Cardiac muscle cell (in vitro differentiated cells and primary cell): Measurements from ENCODE around the gene CANX. TPM values are rescaled to one million over a fixed set of nuclear protein-coding genes. Genes with fewer than 3 reads are reported as not detected.
"Not testable (repeated sequence)": the region's sequence is repeated elsewhere in the genome, so short reads cannot be mapped to it uniquely, and the experiment has no call there.

Experiments
- DNase-seq, 2 donors: peaks; one replicate each; pipeline versions ENCODE4 v3.0.0 to v3.0.0-alpha.2; 2010 to 2017; ENCODE audit warnings: low read depth in 1 of 2, low spot score in 1 of 2
- H3K27ac ChIP-seq: fragments of 200-600 bp; sonication (generic); 2 replicates; pipeline ENCODE4 v1.5.1; 2016
- H3K27me3 ChIP-seq: fragments of 200-600 bp; sonication (generic); 2 replicates; pipeline ENCODE4 v1.6.0; 2016; ENCODE audit warnings: control low read depth
- H3K36me3 ChIP-seq: fragments of 200-600 bp; sonication (generic); 2 replicates; pipeline ENCODE4 v1.5.1; 2016; ENCODE audit warnings: control low read depth
- H3K4me1 ChIP-seq: fragments of 200-600 bp; sonication (generic); 2 replicates; pipeline ENCODE4 v1.8.1; 2017; ENCODE audit warnings: low read depth, mild to moderate bottlenecking, mixed run types
- H3K4me3 ChIP-seq: fragments of 200-600 bp; sonication (generic); 2 replicates; pipeline ENCODE4 v1.5.1; 2016; ENCODE audit warnings: mild to moderate bottlenecking
- H3K9me3 ChIP-seq: fragments of 200-600 bp; sonication (generic); 2 replicates; pipeline ENCODE4 v1.5.1; 2017; ENCODE audit warnings: low read depth, mild to moderate bottlenecking, control low read depth
- polyA plus RNA-seq: library from polyadenylated mRNA; unstranded; fragments of >200 nt; fragmentation: Nextera tagmentation; extraction: Ambion mirVana; gene quantifications from 2 replicates; pipeline ENCODE4 v1.2.1, GENCODE V29; 2016
- total RNA-seq: library from RNA; depleted of rRNA; stranded (reverse); fragments of >200 nt; gene quantifications from 2 replicates; pipeline ENCODE4 v1.2.3, GENCODE V29; 2016
- TF ChIP-seq, protein P1 (sequence below): IDR thresholded peaks from 2 replicates; pipeline ENCODE4 v1.5.1; 2012; ENCODE audit warnings: low read depth, mild to moderate bottlenecking, low read length

The CANX gene
- total and polyA plus RNA-seq, 2 experiments from 2014 or later = 319 to 358 TPM

DNA sequence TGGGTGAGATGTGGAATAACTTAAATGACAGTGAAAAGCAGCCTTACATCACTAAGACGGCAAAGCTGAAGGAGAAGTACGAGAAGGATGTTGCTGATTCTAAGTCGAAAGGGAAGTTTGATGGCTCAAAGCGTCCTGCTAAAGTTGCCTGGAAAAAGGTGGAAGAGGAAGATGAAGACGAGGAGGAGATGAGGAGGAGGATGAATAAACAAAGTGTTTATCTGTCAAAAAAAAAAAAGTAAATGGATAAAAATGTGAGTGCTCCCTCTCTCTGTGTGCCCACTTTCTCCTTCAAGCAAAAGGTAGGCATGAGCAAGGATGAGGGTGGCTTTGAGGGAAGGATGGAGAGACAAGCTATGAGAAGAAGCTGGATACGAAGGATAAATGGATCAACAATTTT, 4.2 kb upstream of the CANX start:
- no peaks in the 10 kb centered on the region for H3K27me3 ChIP-seq
- H3K36me3 ChIP-seq = no peaks in the 10 kb centered on the region
- DNase-seq = no peak
- no peak overlapping the region for H3K27ac ChIP-seq
- no peaks in the 10 kb centered on the region for H3K9me3 ChIP-seq
- H3K4me1 ChIP-seq = no peaks in the 10 kb centered on the region
- TF ChIP-seq, protein P1, sequence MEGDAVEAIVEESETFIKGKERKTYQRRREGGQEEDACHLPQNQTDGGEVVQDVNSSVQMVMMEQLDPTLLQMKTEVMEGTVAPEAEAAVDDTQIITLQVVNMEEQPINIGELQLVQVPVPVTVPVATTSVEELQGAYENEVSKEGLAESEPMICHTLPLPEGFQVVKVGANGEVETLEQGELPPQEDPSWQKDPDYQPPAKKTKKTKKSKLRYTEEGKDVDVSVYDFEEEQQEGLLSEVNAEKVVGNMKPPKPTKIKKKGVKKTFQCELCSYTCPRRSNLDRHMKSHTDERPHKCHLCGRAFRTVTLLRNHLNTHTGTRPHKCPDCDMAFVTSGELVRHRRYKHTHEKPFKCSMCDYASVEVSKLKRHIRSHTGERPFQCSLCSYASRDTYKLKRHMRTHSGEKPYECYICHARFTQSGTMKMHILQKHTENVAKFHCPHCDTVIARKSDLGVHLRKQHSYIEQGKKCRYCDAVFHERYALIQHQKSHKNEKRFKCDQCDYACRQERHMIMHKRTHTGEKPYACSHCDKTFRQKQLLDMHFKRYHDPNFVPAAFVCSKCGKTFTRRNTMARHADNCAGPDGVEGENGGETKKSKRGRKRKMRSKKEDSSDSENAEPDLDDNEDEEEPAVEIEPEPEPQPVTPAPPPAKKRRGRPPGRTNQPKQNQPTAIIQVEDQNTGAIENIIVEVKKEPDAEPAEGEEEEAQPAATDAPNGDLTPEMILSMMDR = no peak
- no peak overlapping the region for H3K4me3 ChIP-seq

DNA sequence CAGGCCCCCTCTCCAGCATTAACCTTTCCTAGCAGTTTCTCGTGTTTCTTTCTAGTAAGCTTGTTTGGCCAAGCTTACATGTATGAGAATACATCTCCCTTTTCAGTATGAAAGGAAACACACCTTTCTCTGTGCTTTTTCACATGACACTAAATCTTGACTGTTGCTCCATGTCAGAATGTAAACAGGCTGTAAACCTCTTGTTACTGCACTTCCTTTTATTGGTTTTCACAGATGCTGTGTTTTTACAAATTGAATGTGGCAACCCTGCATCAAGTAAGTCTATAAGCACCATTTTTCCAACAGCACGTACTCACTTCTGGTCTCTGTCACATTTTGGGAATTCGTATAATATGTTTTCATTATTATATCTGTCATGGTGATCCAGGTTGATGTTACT, 2.2 kb upstream of the CANX start:
- peaks cover 2% of the 10 kb centered on the region for H3K36me3 ChIP-seq
- TF ChIP-seq, protein P1 = no peak
- no peaks in the 10 kb centered on the region for H3K9me3 ChIP-seq
- H3K4me3 ChIP-seq = no peak overlapping the region
- H3K27ac ChIP-seq = peak overlapping the region; percentile 1
- DNase-seq = no peak
- H3K27me3 ChIP-seq = no peaks in the 10 kb centered on the region
- H3K4me1 ChIP-seq = peaks cover 9% of the 10 kb centered on the region

DNA sequence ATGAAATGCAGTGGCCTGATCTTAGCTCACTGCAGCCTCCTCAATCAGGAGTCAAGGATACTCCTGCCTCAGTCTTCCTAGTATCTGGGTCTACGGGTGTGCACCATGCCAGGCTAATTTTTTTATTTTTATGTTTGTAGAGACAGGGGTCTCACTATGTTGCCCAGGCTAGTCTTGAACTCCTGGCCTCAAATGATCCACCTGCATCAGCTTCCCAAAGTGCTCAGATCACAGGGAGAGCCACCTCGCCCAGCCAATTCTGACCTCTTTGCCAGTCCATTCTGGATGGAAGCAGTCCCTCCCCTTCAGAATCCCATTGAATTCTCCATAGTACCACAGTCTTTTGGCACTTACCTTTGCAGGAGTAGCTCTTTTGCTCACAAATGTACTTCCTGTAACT, 1.7 kb upstream of the CANX start:
- TF ChIP-seq, protein P1 = no peak
- peaks cover 2% of the 10 kb centered on the region for H3K36me3 ChIP-seq
- no peak overlapping the region for H3K4me3 ChIP-seq
- H3K27me3 ChIP-seq = no peaks in the 10 kb centered on the region
- peak overlapping the region; percentile 97 for H3K27ac ChIP-seq
- no peak for DNase-seq
- no peaks in the 10 kb centered on the region for H3K9me3 ChIP-seq
- H3K4me1 ChIP-seq = peaks cover 9% of the 10 kb centered on the region

DNA sequence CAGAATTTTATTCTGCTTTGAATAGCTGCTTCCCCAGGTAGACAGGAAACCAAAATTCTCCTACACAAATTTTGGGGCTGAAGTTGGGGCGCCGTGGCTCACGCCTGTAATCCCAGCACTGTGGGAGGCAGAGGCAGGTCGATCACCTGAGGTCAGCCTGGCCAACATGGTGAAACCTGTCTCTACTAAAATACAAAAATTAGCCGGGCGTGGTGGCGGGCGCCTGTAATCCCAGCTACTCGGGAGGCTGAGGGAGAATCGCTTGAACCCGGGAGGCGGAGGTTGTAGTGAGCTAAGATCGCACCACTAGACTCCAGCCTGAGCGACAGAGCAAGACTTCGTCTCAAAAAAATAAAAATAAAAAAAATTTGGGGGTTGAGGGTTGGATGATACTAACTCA, 1.2 kb upstream of the CANX start:
- H3K27me3 ChIP-seq, H3K4me1 ChIP-seq, DNase-seq, H3K9me3 ChIP-seq, H3K36me3 ChIP-seq: not testable (repeated sequence)
- Histone ChIP-seq H3K27ac (peak overlapping the region; percentile 97), H3K4me3 (peak overlapping the region; percentile 52)

DNA sequence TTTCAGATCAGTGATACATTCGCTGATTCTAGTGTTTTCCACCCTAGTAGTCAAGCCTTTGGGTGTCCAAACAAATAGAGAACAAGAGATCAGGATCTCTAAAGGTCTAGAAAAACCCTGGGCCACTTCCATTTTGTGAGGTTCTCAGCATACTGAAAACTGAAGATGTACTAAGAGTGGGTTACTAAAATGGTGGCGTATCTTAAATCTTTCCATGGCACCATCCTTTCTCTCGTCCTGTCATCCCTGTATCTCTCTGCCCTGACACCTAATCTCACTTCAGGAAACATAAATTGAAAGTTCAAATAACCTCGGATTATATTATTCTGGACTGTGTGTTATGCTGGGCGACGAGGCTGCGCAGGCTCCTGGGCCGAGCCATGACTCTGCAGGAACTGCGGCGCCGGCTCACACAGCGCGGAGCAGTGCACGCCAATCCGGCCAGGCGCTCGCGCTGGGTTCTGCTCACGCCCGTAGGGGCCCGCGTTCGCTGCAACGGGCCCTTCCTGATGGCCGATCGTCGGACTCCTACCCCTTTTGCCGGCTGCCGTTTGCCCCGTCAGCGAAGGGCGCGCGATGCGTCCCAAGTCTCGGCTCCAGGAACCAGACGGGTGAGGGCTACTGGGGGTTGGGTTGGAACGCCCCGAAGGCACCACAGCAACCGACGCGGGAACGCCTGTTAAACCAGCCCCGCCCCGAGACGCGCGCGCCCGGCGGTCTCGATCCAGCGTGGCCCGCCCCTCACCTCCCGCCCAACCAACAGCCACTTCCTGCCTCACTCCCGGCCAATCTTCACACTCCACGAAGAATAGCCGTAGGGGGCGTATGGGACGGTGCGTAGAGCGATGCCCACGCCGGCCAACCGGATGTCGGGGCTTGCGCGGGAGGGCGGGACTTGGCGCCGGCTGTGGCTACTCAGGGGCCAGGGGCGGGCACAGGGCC, 503 bp upstream of the CANX start:
- H3K9me3 ChIP-seq = no peaks in the 10 kb centered on the region
- DNase-seq = peak; percentile 98 to 100
- peaks cover 9% of the 10 kb centered on the region for H3K4me1 ChIP-seq
- H3K36me3 ChIP-seq = peaks cover 2% of the 10 kb centered on the region
- H3K27me3 ChIP-seq = no peaks in the 10 kb centered on the region
- TF ChIP-seq, protein P1 = no peak
- H3K27ac ChIP-seq = peak overlapping the region; percentile 100
- peak overlapping the region; percentile 91 for H3K4me3 ChIP-seq

DNA sequence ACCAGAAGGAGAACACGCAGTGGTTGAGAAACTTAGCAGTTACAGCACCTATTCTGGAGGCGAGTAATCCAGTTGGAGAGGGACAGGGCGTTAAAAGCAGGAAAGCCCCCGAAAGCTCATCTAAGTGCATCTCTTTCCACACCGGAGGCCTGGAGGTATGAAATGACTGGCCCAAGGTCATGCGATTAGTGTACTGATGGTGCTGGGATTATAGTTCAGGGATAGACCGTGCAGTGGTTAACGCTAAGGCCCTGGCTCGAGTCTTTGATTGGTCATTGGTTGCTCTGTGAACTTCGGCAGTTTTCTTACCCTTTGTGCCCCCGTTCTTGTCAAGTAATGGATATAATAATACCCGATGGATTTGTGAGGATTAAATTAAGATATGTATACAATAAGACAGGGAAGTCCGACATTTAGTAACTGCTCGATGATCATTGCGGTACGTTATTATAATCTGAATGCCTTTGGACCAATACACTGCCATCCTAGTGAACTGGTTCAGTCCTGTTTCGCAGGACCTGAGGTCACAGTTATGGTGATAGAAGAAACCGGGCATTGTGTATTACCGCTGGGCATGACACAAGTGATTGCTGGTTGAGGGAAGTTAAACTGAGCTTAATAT, 960 bp downstream of the CANX start:
- Histone ChIP-seq H3K36me3 (peaks cover 2% of the 10 kb centered on the region), H3K9me3 (no peaks in the 10 kb centered on the region), H3K4me1 (peaks cover 9% of the 10 kb centered on the region), H3K27ac (peak overlapping the region; percentile 100), H3K27me3 (no peaks in the 10 kb centered on the region), H3K4me3 (peak overlapping the region; percentile 91)
- TF ChIP-seq, protein P1 = no peak
- DNase-seq = peak in 1 of 2 donors; percentile 40
